SKM-1 treated with dmso at 0.1 percent for 144 hours (cell line): ENCODE data around the gene CACNA1B.

ENCODE experiments used
- DNase-seq: peaks from one replicate; lab custom pipeline; 2025; ENCODE audit not compliant: unreplicated experiment; lab: John Stamatoyannopoulos, UW

The CACNA1B gene

DNA sequence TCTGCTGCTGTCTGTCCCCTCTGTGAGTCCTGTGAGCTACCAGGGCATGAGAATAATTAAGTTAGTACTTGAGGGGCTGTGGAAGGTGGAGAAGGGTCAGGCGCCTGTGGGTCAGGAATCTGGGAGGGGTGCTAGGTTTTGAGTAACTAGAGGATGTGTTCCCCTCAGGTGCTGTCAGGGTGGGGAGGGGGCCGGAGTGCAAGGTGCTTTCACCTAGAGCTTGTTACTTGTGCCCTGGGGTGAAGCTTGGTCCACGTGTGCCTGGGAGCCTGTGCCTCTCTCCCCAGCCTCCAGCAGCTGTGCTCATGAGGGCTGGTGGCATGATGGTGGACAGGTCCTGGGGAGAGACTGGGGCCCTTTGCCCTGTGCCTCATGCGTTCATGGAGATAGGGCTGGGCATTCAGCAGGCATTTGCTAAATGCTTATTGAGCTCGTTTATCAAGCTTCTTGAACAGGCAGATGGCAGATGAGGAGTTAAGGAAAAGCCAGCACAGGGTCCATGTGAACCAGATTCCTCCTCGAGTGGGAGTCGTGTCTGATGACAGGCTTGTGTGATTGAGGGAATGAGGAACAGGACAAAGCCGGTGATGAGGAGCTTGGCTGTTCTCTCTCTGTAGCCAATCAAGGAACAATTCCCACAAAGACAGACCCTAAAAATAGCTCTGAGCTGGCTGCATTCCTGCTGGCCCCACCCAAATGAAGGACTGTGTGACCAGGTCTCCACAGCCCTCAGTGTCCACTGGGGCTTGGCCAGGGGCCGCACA, 40.9 kb downstream of the CACNA1B start:
- no peak for DNase-seq

DNA sequence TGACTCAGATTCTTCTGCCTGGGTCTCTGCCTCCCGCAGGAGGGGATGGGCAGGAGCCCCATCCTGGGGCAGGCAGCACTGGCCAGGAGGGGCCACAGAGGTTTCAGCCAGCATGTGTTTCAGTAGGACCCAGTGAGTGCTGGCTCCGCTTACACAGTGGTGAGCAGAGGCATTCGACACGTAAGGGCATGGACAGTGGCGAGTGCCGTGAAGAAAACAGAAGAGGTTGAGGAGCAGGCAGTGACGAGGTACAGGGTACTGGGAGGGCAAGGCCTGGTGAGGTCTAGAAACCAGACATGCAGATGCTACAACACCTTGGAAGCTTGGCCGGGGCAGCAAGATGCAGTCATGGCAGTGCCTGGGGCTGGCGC, 41.5 kb downstream of the CACNA1B start:
- no peak for DNase-seq

DNA sequence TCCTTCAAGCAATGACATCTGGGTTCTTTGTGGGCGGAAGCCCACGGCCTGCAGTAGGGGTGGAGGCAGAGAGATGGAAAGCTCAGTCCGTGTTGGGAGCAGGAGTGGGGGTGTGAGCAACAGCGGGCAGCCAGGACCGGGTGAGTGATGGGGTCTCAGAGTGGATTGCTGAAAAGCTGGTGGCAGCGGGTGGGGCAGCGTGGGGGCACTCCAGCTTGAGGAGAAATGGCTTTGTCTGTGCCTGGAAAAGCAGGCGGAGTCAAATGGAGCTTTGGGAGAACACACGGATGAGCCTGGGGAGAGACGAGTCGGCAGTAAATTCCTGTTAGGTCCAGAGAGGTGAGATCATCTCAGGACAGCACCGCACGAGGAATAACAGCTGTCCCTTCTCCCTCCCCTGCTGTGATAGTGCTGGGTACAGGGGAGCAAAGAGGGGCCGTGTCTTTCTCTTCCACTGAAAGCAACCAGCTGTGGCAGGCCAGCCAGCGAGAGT, 42.1 kb downstream of the CACNA1B start:
- DNase-seq, result no peak

DNA sequence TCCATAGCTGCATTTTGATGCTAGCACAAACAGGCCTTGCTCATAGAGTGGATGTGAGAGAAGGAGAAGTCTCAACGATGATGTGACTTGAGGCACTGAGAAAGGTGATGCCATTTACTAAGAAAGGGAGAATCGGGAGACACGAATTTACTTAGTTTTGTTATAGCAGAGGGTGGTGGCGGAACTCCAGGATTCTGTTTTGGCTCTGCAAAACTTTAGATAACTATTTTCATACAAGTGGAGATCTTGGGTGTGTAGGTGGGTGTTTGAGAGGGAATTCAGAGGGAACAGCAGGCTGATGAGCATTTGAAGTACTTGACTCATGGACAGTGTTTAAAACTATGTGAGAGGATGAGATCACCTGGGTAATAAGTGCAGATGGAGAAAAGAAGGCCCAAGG, 43.2 kb downstream of the CACNA1B start:
- no peak for DNase-seq

DNA sequence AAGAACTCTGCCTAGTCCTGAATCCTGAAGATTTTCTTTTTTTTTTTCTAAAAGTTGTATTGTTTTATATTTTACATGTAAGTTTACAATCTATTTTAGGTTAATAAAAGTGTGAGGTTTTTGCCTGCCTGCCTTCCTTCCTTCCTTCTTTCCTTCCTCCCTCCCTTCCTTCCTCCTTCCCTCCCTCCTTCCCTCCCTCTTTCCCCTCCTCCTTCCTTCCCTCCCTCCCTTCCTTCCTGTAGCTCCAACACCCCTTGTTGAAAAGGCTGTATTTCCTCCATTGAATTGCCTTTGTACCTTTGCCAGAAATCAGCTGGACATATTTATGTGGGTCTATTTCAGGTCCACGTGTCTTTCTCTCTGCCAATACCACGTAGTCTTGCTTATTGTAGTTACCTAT, 46.6 kb downstream of the CACNA1B start:
- no peak for DNase-seq

DNA sequence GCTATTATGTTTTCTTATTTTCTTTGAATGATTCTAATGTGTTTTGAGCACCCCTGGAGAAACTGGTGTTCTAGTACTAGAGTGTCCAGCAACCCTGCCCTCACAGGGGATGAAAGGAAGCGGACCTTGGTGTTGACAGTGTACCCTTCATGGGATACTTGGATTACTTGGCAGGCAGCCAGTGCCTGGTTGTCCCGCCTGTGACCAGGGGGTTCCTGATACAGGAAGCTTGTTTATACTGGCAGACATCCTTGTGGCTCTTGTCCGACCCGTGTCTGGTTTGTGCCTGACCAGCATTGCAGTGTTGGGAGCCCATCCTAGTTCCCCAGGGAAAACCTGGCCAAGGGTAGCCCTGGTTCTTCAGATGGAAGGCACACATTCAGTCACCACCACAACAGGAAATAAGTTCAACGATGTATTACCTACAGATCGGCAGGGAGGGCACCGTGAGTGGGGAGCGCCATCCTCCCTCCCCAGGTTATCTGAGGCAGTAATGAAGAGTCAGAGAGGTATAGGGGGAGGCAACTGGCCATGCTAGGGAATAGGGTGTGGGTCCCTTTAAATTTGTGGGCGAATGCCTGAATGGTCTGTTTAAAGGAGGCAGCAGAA, 47.3 kb downstream of the CACNA1B start:
- DNase-seq, result no peak

DNA sequence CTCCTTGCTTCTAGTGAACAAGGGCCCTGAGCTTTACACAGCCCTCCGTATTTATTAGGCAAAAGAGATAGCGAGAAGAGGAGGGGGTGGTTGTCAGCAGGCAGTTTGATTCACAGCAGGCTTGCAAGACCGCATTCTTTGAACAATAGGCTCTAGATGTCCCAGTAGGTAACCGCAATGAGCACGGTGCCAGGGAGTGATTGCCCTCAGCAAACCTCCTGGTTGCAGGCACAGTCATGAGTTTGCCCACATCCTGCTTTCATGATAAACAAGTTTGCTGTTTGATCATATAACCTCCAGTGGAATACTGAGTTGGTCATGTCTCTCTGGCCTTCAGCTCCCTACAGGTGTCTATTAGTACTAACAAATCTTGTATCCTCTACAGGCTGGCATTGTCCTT, 66.1 kb downstream of the CACNA1B start:
- DNase-seq, result no peak

DNA sequence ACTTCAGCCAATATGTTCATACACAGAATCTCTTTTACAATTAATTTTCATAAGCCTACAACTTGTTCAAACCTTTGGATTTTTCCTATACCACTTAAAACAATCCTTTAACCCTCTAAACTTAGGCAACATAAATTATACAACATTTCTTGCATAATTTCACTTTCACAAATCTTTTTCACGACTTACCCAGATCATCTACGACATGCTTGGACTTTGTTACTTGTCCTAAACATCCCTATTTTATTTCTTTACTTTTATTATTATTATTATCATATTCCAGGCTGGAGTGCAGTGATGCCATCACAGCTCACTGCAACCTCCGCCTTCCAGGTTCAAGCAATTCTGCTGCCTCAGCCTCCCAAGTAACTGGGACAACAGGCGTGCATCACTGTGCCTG, 68.0 kb downstream of the CACNA1B start:
- no peak for DNase-seq

DNA sequence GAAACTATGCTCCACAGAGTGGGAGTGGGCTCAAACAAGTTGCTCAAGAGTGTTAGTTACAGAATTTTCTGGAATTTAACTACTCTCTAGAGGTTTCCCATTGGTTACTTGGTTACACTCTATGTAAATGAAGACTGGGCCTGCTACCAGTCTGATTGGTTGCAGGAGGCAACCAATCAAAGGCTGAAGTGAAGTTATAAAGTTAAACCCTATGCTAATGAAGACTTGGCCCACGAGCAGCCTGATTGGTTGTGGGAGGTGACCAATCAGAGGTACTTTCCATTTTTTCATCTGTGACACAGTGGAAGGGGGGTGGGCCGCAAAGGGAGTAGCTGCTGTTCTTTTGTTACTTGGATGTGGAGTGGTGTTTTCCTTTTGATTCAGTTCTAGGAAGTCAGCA, 69.4 kb downstream of the CACNA1B start:
- no peak for DNase-seq

DNA sequence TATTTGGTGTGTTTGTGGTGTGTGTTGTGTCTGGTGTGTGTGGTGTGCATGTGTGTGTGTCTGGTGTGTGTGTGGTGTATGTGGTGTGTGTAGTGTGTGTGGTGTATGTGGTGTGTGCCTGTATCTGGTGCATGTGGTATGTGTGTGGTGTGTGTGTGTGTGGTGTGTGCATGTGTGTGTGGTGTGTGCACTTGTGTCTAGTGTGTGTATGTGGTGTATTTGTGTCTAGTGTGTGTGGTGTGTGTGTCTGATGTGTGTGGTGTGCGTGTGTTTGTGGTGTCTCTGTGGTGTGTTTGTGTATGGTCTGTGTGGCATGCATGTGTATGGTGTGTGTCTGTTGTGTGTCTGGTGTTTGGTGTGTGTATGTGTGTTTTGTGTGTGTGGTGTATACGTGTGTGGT, 71.1 kb downstream of the CACNA1B start:
- DNase-seq, result no peak

DNA sequence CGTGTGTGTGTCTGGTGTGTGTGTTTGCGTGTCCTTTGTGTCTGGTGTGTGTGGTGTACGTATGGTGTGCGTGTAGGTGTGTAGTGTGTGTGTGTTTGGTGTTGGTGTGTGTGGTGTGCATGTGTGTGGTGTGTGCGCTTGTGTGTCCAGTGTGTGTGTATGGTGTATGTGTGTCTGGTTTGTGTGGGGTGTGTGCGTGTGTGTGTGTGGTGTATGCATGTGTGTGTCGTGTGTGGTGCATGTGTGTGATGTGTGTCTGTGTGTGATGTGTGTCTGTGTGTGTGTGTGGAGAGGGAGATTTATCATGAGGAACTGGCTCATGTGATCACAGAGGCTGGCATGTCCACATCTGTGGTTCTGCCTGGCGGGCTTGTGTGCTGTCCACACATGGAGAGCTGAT, 71.7 kb downstream of the CACNA1B start:
- no peak for DNase-seq

DNA sequence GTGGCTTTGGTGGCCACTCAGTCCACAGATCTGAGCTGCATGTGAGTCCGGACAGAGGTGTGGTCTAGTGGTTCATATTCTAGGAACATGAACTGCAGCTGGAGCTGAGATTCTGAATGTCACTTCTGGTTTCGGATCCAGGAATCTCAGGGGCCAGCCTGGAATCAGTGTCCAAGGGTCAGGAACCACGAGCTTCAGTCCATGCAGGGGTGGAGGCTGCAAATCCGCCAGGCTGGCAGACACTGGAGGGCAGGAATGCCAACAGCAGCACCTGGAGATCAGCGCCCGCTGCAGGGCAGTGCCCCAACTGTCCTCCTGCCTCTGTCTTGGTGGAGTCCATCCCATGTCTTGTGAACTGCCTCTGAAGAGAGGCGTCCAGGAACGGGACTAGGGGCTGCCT, 73.5 kb downstream of the CACNA1B start:
- DNase-seq, result no peak

DNA sequence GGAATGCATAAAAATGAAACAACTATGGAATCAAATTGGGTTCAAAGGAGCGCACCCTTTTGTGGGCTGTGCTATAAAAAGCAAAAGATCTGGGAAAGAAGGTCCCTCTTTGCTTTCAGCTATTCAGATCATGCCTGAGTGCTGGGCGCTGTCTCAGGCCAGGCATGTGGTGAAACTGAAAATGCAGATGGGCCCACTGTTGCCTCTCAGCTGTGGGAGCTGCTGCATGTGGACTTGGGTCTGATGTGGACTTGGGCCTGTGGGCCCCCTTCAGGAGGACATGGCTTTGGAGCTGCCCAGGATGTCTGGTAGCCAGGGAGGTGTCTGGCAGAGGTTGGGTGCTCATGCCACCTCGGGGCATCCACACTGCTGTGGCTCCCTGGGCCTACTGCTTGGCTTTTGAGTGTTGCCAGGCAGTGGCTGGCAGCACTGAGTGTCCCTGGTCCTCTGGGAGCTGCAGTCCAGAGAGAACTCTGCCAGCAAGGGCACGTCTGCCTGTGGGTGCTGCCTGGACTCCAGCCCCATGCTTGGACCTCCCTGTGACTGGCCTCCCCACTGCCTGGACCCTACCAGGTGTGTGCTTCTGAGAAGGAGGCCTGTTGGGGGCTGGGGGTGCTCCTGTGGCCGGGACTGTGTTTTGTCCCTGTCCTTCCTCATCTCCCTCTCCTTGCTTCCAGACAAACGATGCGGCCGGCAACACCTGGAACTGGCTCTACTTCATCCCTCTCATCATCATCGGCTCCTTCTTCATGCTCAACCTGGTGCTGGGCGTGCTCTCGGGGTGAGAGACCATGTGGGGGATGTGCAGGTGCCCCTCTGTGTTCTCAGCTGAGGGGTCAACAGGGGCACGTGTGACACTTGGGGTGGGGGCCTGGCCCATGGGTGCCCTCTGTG, 74.3 kb downstream of the CACNA1B start:
- DNase-seq, result no peak

DNA sequence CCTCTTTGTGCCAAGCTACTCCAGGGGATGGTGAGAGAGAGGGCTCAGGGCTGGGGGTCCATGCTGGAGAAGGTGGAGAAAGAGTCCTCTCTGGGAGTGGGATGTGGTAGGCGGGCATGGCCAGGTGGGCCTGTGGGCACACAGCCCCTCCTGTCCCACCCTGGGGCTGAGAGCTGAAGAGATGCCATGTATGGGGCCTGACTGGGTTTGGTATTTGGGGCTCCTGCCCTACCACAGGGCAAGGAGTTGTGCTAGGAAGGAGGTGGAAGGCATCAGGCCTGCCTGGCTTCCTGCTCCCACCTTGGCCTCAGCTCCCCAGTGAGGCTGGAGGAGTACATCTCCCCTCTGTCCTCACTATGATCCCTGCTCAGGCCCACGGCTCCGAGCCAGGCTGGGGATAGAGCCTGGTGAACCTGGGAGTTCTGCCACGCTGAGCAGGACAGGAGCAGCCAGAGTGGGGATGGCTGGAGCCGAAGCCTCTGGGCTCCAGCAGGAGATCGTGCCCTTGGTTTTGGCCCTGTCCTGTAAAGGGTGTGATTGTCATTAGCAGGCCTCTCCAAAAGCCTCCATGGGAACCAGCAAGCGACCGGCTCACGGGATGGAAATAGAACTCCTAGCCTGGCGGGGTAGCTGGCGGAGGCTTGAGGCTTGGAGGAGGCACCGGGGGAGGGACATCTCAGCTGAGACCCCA, 75.5 kb downstream of the CACNA1B start:
- no peak for DNase-seq

DNA sequence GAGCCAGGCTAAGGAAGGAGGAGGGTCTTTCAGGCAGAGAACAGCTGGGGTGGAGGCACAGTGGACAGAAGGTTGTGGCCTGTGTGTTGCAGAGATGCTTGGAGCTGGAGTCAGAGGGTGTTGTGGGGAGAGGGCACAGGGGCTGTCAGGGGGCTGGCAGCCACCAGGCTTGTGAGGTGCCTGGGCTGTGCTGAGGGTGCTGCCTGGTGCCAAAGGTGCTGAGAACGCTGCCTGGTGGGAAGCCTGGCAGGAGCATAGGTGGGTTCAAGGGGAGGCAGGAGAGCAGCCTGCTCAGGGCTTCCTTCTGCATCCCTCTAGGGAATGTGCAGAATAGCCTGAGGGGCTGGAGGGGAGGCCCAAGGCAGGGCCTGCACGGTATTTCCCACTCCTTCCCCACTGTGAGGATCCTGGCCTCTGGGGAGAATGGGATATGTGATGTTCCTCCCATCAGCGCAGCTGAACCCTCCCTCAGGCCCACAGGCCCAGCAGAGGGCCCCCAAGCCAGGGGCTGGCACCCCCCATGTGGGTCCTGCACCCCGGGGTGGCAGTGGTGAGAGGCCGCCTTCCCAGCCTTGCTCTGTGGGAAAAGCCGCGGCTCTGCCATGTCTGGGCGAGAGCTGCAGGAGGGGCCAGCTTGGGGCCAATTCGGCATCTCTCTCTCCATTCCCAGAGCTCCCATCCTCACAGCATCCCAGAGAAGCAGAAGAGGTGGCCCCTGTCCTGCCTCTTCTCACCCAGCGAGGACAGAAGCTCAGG, 76.3 kb downstream of the CACNA1B start:
- no peak for DNase-seq

DNA sequence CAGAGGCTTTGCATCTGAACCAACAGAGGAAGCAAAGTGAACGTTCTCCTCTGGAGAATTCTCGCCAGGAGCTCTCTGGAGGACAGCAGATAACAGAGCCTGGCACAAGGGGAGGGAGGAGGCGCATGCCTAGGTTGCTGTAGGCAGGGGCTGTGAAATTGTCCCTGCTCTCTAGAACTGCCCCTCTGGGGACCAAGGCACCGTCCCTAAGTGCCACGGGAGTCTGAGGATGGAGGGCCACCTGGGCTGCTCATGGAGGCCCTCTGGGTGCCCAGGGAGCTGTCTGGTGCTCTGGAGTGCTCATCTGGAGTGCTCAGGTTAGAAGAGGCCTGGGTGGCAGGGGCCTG, 77.6 kb downstream of the CACNA1B start:
- DNase-seq, result no peak

DNA sequence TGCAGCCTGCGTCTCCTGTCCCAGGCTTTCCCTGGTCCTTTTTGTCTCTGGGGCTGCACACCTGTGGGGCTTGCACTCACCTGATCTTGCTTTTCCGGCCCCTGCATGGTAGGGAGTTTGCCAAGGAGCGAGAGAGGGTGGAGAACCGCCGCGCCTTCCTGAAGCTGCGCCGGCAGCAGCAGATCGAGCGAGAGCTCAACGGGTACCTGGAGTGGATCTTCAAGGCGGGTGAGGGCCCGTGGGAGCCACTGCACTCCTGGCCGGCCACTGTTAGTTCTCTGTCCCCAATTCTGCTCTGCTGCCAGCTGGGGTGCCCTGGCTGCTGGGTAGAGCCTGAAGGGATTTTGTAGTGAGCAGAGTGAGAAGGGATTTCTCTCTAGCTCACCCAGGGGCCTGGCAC, 78.0 kb downstream of the CACNA1B start:
- no peak for DNase-seq

DNA sequence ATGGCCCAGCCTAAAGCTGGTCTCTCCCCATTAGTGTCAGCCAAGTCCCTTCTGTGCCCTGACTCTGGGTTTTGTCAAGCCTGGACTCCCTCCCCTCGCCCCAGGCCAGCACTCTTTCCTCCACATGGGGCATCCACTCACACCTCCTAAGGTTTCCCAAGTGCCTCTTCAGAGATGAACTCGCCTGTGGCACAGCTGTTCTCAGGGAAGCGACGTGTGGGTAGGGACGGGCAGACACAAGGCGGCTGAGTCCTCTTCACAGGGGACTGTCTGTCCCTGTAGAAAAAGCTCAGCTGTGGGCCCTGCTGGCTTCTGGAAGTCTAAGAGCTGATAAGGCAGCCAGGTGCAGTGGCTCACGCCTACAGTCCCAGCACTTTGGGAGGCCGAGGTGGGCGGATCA, 78.5 kb downstream of the CACNA1B start:
- DNase-seq, result no peak

DNA sequence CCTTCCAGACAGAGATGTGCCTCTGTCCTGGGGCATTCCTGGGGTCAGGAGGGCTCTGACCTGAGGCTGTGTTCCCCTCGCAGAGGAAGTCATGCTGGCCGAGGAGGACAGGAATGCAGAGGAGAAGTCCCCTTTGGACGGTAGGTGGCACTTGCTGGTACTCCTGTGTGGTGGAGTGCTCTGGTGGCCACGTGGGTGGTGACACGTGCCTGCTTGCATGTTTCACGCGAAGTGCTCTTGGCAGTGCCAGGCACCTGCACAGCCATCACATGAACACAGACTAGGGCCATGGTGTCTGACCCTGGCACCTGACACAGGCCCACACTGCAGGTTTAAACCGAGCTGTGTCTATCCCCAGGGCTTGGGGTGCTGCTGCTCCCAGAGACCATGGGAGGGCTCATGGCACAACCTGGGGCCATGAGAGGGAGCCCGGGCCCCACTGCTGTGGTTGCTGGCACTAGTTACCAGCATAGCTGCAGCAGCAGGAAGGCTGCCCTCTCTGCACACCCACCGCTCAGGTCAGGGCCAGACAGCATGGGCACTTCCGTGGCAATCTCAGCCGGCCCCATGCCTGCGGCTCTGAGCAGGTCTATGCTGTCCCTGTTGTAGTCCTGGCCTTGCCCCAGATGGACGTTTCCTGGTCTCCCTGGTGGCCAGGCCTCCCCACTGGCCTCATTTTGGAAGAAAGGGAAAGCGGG, 79.3 kb downstream of the CACNA1B start:
- DNase-seq, result no peak
